Activated effector memory CD4-positive, alpha-beta T cell treated with Interleukin-2 at 50 U/mL for 16 hours (primary cell): Measurements from ENCODE around the gene NMT1.
A peak's percentile ranks its signal among the peaks of the same experiment; 100 is the strongest.

Source experiments
- DNase-seq: peaks from one replicate; pipeline ENCODE4 v3.0.0-alpha.2; 2020

The NMT1 gene

GRCh38 chr17:45086391-45086790 is 25.3 kb downstream of the NMT1 start:
- no peak for DNase-seq

- DNase-seq: no peak
Measured at GRCh38 chr17:45086865-45087503, 25.9 kb downstream of the NMT1 start.

- DNase-seq: no peak
Measured at GRCh38 chr17:45087504-45087975, 26.4 kb downstream of the NMT1 start.

GRCh38 chr17:45087978-45088377 is 26.9 kb downstream of the NMT1 start:
- no peak for DNase-seq

- no peak for DNase-seq
Measured at GRCh38 chr17:45088741-45089140, 27.6 kb downstream of the NMT1 start.

GRCh38 chr17:45090711-45091110 is 29.6 kb downstream of the NMT1 start:
- DNase-seq: no peak

- no peak for DNase-seq
Measured at GRCh38 chr17:45091778-45092425, 30.8 kb downstream of the NMT1 start.

- DNase-seq: no peak
Measured at GRCh38 chr17:45092911-45093430, 31.9 kb downstream of the NMT1 start.

- DNase-seq: no peak
Measured at GRCh38 chr17:45093444-45094110, 32.5 kb downstream of the NMT1 start.

GRCh38 chr17:45096141-45096540 is 35.0 kb downstream of the NMT1 start:
- DNase-seq: no peak

- no peak for DNase-seq
Measured at GRCh38 chr17:45096926-45097325, 35.8 kb downstream of the NMT1 start.

- no peak for DNase-seq
Measured at GRCh38 chr17:45098081-45098868, 37.2 kb downstream of the NMT1 start.

- DNase-seq: peak; percentile 46
Measured at GRCh38 chr17:45098869-45099616, 37.9 kb downstream of the NMT1 start.

- DNase-seq: no peak
Measured at GRCh38 chr17:45101546-45101882, 40.4 kb downstream of the NMT1 start.

GRCh38 chr17:45101883-45102811 is 41.0 kb downstream of the NMT1 start:
- DNase-seq: no peak

GRCh38 chr17:45102856-45103255 is 41.7 kb downstream of the NMT1 start:
- no peak for DNase-seq

- no peak for DNase-seq
Measured at GRCh38 chr17:45103269-45103795, 42.2 kb downstream of the NMT1 start.

- DNase-seq: no peak
Measured at GRCh38 chr17:45104029-45104428, 42.9 kb downstream of the NMT1 start.

- DNase-seq: no peak
Measured at GRCh38 chr17:45104497-45104896, 43.4 kb downstream of the NMT1 start.

GRCh38 chr17:45104907-45105624 is 43.9 kb downstream of the NMT1 start:
- DNase-seq: no peak
